ENCODE results near the gene ICA1L. TPM values are rescaled to one million over a fixed set of nuclear protein-coding genes. Genes with fewer than 3 reads are reported as not detected.

ICA1L gene
- total and polyA plus RNA-seq, 2 of the 4 experiments (the other 2 are of a cell fraction), result 1.7 to 1.8 TPM

DNA sequence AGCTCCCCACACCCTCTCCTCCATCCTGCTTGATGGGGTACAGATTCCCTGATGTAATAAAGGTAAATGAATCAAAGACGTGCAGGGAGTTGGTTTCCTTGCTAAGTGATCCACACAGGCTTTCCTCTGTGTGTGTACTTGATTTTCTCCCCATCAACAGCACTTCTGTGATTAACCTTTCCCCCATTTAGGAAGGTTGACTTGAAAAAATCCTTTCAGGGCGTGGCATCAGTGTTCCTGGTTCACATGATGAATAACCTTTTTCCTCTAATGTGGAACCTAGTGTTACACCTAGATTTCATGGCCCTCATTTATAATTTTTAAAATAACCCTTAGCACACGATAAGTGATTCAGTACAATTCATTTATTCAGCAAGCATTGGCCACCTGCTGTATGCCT is 115.0 kb downstream of the ICA1L start:
- H2AK9ac ChIP-seq (replicated peaks; ENCODE audit: low read depth, low read length, poor library complexity), result no peak overlapping the region
- H4K91ac ChIP-seq (ENCODE audit: insufficient read depth, low read depth, low read length), result no peak overlapping the region
- no peak overlapping the region for H3K56ac ChIP-seq (ENCODE audit: extremely low read depth, insufficient read depth, low read length)
- H3K9me3 ChIP-seq (ENCODE audit: control insufficient read depth, insufficient read depth, low read length), result no peaks in the 10 kb centered on the region
- no peak overlapping the region for H3K4me3 ChIP-seq (ENCODE audit: insufficient read depth, low read depth, low read length)
- no peak overlapping the region for H2BK20ac ChIP-seq (ENCODE audit: low read depth, low read length)
- no peak for TF ChIP-seq RCOR1 (IDR thresholded peaks at IDR 0.05; ENCODE audit: insufficient replicate concordance, low read length)
- TF ChIP-seq, protein P1, sequence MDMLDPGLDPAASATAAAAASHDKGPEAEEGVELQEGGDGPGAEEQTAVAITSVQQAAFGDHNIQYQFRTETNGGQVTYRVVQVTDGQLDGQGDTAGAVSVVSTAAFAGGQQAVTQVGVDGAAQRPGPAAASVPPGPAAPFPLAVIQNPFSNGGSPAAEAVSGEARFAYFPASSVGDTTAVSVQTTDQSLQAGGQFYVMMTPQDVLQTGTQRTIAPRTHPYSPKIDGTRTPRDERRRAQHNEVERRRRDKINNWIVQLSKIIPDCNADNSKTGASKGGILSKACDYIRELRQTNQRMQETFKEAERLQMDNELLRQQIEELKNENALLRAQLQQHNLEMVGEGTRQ (IDR thresholded peaks at IDR 0.05; ENCODE audit: low read depth, low read length), result no peak
- TF ChIP-seq, protein P2, sequence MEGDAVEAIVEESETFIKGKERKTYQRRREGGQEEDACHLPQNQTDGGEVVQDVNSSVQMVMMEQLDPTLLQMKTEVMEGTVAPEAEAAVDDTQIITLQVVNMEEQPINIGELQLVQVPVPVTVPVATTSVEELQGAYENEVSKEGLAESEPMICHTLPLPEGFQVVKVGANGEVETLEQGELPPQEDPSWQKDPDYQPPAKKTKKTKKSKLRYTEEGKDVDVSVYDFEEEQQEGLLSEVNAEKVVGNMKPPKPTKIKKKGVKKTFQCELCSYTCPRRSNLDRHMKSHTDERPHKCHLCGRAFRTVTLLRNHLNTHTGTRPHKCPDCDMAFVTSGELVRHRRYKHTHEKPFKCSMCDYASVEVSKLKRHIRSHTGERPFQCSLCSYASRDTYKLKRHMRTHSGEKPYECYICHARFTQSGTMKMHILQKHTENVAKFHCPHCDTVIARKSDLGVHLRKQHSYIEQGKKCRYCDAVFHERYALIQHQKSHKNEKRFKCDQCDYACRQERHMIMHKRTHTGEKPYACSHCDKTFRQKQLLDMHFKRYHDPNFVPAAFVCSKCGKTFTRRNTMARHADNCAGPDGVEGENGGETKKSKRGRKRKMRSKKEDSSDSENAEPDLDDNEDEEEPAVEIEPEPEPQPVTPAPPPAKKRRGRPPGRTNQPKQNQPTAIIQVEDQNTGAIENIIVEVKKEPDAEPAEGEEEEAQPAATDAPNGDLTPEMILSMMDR (conservative IDR thresholded peaks at IDR 0.05; ENCODE audit: low read depth, low read length), result no peak
- no peak for TF ChIP-seq MXI1 (IDR thresholded peaks at IDR 0.05; ENCODE audit: borderline replicate concordance, low read depth, low read length)
- TF ChIP-seq RFX5 (IDR thresholded peaks at IDR 0.05; ENCODE audit: low read depth, low read length), result no peak
- no peak for TF ChIP-seq RAD21 (IDR thresholded peaks at IDR 0.05; ENCODE audit: low read length)
- no peak for TF ChIP-seq FOS (IDR thresholded peaks at IDR 0.05; ENCODE audit: low read depth, low read length)
- TF ChIP-seq CHD1 (IDR thresholded peaks at IDR 0.05; ENCODE audit: low read depth, low read length), result no peak
- TF ChIP-seq, protein P3, sequence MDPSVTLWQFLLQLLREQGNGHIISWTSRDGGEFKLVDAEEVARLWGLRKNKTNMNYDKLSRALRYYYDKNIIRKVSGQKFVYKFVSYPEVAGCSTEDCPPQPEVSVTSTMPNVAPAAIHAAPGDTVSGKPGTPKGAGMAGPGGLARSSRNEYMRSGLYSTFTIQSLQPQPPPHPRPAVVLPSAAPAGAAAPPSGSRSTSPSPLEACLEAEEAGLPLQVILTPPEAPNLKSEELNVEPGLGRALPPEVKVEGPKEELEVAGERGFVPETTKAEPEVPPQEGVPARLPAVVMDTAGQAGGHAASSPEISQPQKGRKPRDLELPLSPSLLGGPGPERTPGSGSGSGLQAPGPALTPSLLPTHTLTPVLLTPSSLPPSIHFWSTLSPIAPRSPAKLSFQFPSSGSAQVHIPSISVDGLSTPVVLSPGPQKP (IDR thresholded peaks at IDR 0.05; ENCODE audit: borderline replicate concordance, low read depth, low read length), result no peak
- TF ChIP-seq MAZ (IDR thresholded peaks at IDR 0.05; ENCODE audit: borderline replicate concordance, low read depth, low read length), result no peak
- TF ChIP-seq BHLHE40 (IDR thresholded peaks at IDR 0.05; ENCODE audit: low read depth, low read length), result no peak
- TF ChIP-seq MAFK (IDR thresholded peaks at IDR 0.05; ENCODE audit: low read depth, low read length), result no peak
- TF ChIP-seq NFE2L2 (IDR thresholded peaks at IDR 0.05; ENCODE audit: low read depth, low read length), result no peak
- TF ChIP-seq POLR2A (IDR thresholded peaks at IDR 0.05; ENCODE audit: low read depth, low read length), result no peak
- TF ChIP-seq CEBPB (IDR thresholded peaks at IDR 0.05; ENCODE audit: low read depth, low read length), result no peak
- no peak for TF ChIP-seq SMC3 (IDR thresholded peaks at IDR 0.05; ENCODE audit: low read depth, low read length)
- DNase-seq, result no peak
- no TSS peak for BruUV-seq (replicated peaks)
- no peak overlapping the region for H2BK15ac ChIP-seq (ENCODE audit: low read depth, low read length)
- H3K23ac ChIP-seq (ENCODE audit: low read depth, low read length), result no peak overlapping the region
- no peaks in the 10 kb centered on the region for H3K9me1 ChIP-seq (ENCODE audit: insufficient read depth, low read length)
- WGBS, 2 experiments (ENCODE audit: extremely low coverage in 2 of 2, insufficient read length in 1 of 2), result no CpG with 5 or more reads among the region's 3 CpGs
- peaks cover 11% of the 10 kb centered on the region for H3K36me3 ChIP-seq (ENCODE audit: control insufficient read depth, insufficient read depth, low read length)
- intact Hi-C loops (cut with micrococcal nuclease), result no loop called here
- peaks cover 2% of the 10 kb centered on the region; the same call in 1 of the 2 replicates for H3K4me1 ChIP-seq (ENCODE audit: control insufficient read depth, insufficient read depth, low read length)
- ATAC-seq (ENCODE audit: low read depth), result no peak
- H3K27me3 ChIP-seq (ENCODE audit: control insufficient read depth, insufficient read depth, low read length), result no peaks in the 10 kb centered on the region
- no peak overlapping the region for H3K18ac ChIP-seq (ENCODE audit: low read depth, low read length)
- H3K27ac ChIP-seq (ENCODE audit: insufficient read depth, low read length), result no peak overlapping the region
- H2BK5ac ChIP-seq (ENCODE audit: low read depth, low read length, poor library complexity, severe bottlenecking), result no peak overlapping the region
- H3K9ac ChIP-seq (ENCODE audit: low read depth, low read length), result no peak overlapping the region
- H2AK5ac ChIP-seq (ENCODE audit: low read depth, low read length), result no peak overlapping the region
- no peak overlapping the region for H2AFZ ChIP-seq (replicated peaks; ENCODE audit: low read length, poor library complexity)
- H2BK120ac ChIP-seq (ENCODE audit: low read depth, low read length), result no peak overlapping the region
- dilution Hi-C loops (cut with HindIII; ENCODE audit: low sequenced_read_pairs, unreplicated experiment), result no loop called here
- no peaks in the 10 kb centered on the region for H4K20me1 ChIP-seq (ENCODE audit: insufficient read depth, low read length)
- no peak overlapping the region for H4K8ac ChIP-seq (ENCODE audit: low read depth in 2 of 2, low read length in 2 of 2)
- CTCF ChIA-PET, result no interaction called here
- in situ Hi-C loops (cut with MboI; ENCODE audit: low sequenced_read_pairs), result no loop called here
- POLR2A ChIA-PET (ENCODE audit: unreplicated experiment), result no interaction called here
- no peak overlapping the region for H3K14ac ChIP-seq (replicated peaks; ENCODE audit: low read depth, low read length)
- no peak overlapping the region for H3K4ac ChIP-seq (ENCODE audit: low read depth, low read length)
- H4K5ac ChIP-seq (ENCODE audit: low read depth, low read length), result no peak overlapping the region
- no peaks in the 10 kb centered on the region for H3K79me1 ChIP-seq (ENCODE audit: low read depth in 1 of 2, low read length in 2 of 2)
- no peak overlapping the region for H3K4me2 ChIP-seq (ENCODE audit: low read depth, low read length)

Measured in IMR-90 (cell line).